AG04450 (cell line): Measurements from ENCODE around the gene RAB11FIP4. TPM values are rescaled to one million over a fixed set of nuclear protein-coding genes. Genes with fewer than 3 reads are reported as not detected.

Experiments used
- CTCF ChIA-PET: fragments of 300-600, 350-600 bp; formaldehyde crosslinking; extraction: SDS; loops from one replicate; lab custom pipeline; 2022; ENCODE audit warnings: antibody characterized with exemption, inconsistent platforms; lab: Charles Lee
- POLR2A ChIA-PET: fragments of 350-600 bp; formaldehyde crosslinking; extraction: SDS; loops from one replicate; lab custom pipeline; 2021; ENCODE audit warnings: antibody characterized with exemption, inconsistent platforms; lab: Yijun Ruan, JAX
- DNase-seq: peaks from one replicate; pipeline ENCODE4 v3.0.0-alpha.2; 2011; ENCODE audit warnings: low read depth, low spot score
- H3K27ac ChIP-seq: one replicate; pipeline ENCODE4 v1.5.1; 2012; ENCODE audit warnings: low read depth, low read length, control low read depth
- H3K27me3 ChIP-seq: one replicate; pipeline ENCODE4 v1.6.0; 2012; ENCODE audit warnings: low read length; ENCODE audit not compliant: control insufficient read depth, insufficient read depth
- H3K4me3 ChIP-seq: 2 replicates; pipeline ENCODE4 v1.5.1; 2011; ENCODE audit warnings: mild to moderate bottlenecking, low read depth, low read length, control low read depth
- H3K9me3 ChIP-seq: 2 replicates; pipeline ENCODE4 v1.5.1; 2012; ENCODE audit warnings: low read length; ENCODE audit not compliant: control insufficient read depth, insufficient read depth
- polyA plus RNA-seq: library from polyadenylated mRNA; depleted of rRNA; stranded (reverse); fragments of >200 nt; gene quantifications from 2 replicates; pipeline ENCODE4 v1.2.3, GENCODE V29; 2011
- TF ChIP-seq, protein P1 (sequence below): IDR thresholded peaks from 2 replicates; pipeline ENCODE4 v1.5.1; 2011; ENCODE audit warnings: low read depth, low read length, control low read depth, inconsistent platforms

Gene RAB11FIP4
- polyA plus RNA-seq, 1 experiment = 0.58 TPM

DNA sequence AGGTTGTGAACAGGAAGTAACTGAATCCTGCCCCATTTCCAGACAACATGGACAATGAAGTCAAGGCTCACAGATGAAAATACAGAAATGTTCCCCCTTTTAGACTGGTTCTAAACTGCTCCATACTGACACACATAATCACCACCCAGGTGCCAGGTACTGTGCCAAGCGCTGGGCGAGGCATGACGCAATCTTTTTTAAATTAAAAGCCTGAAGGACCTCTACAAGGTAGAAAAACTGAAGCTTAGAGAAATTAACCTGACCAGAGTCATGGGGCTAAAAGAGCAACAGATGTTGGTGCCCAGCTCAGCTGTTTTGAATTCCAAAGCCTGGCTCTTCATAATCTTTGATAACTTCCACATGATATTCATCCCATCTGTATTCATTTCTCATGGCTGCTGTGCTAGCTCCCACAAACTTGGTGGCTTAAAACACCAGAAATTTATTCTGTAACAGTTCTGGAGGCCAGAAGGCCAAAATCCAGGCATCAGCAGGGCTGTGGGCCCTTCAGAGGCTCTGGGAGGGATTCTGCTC lies 4.9 kb upstream of the RAB11FIP4 start:
- Histone ChIP-seq H3K4me3 (no peak overlapping the region), H3K27ac (no peak overlapping the region), H3K9me3 (no peaks in the 10 kb centered on the region), H3K27me3 (peaks cover 12% of the 10 kb centered on the region)
- no peak for DNase-seq
- ChIA-PET CTCF (no interaction called here), POLR2A (no interaction called here)
- TF ChIP-seq, protein P1, sequence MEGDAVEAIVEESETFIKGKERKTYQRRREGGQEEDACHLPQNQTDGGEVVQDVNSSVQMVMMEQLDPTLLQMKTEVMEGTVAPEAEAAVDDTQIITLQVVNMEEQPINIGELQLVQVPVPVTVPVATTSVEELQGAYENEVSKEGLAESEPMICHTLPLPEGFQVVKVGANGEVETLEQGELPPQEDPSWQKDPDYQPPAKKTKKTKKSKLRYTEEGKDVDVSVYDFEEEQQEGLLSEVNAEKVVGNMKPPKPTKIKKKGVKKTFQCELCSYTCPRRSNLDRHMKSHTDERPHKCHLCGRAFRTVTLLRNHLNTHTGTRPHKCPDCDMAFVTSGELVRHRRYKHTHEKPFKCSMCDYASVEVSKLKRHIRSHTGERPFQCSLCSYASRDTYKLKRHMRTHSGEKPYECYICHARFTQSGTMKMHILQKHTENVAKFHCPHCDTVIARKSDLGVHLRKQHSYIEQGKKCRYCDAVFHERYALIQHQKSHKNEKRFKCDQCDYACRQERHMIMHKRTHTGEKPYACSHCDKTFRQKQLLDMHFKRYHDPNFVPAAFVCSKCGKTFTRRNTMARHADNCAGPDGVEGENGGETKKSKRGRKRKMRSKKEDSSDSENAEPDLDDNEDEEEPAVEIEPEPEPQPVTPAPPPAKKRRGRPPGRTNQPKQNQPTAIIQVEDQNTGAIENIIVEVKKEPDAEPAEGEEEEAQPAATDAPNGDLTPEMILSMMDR = no peak

DNA sequence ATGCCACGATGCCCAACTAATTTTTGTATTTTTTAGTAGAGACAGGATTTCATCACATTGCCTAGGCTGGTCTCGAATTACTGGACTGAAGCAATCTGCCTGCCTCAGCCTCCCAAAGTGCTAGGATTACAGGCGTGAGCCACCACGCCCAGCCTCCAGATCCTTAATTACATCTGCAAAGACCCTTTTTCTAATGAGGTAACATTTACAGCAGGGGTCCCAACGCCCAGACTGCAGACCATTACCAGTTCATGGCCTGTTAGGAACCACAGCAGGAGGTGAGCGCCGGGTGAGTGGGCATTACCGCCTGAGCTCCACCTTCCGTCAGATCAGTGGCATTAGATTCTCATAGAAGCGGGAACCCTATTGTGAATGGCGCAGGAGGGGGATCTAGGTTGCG lies 4.0 kb upstream of the RAB11FIP4 start:
- ChIA-PET CTCF (no interaction called here), POLR2A (no interaction called here)
- TF ChIP-seq, protein P1 = no peak
- H3K27me3 ChIP-seq = peaks cover 17% of the 10 kb centered on the region
- H3K4me3 ChIP-seq = no peak overlapping the region
- H3K9me3 ChIP-seq = no peaks in the 10 kb centered on the region
- H3K27ac ChIP-seq = no peak overlapping the region
- no peak for DNase-seq

DNA sequence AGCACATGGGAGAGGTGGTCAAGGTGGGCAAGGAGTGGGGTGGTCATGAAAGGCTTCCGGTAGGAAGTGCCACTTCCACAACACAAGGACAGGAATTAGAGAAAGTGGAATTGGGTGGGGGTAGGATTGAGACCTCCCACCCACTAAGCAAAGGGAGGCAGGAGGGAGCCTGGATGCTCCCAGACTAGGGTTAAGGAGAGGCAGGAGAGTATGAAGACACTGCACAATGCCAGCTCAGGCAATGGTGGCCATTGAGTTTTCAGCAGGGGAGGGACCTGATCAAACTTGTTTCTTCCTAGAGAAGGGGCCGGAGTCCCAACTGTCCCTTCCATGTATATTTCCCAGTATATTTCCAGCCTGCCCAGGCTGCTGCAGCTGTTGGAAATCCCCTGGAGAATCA lies 3.1 kb upstream of the RAB11FIP4 start:
- TF ChIP-seq, protein P1 = no peak
- peaks cover 26% of the 10 kb centered on the region for H3K27me3 ChIP-seq
- no peak overlapping the region for H3K27ac ChIP-seq
- no peak for DNase-seq
- POLR2A ChIA-PET = no interaction called here
- H3K9me3 ChIP-seq = no peaks in the 10 kb centered on the region
- H3K4me3 ChIP-seq = no peak overlapping the region
- CTCF ChIA-PET = interaction anchor here (1.0 to 1.4 kb wide), 2 partner anchors 134 to 137 kb away, joined by 4 to 5 read pairs; no protein-coding TSS in a partner anchor

DNA sequence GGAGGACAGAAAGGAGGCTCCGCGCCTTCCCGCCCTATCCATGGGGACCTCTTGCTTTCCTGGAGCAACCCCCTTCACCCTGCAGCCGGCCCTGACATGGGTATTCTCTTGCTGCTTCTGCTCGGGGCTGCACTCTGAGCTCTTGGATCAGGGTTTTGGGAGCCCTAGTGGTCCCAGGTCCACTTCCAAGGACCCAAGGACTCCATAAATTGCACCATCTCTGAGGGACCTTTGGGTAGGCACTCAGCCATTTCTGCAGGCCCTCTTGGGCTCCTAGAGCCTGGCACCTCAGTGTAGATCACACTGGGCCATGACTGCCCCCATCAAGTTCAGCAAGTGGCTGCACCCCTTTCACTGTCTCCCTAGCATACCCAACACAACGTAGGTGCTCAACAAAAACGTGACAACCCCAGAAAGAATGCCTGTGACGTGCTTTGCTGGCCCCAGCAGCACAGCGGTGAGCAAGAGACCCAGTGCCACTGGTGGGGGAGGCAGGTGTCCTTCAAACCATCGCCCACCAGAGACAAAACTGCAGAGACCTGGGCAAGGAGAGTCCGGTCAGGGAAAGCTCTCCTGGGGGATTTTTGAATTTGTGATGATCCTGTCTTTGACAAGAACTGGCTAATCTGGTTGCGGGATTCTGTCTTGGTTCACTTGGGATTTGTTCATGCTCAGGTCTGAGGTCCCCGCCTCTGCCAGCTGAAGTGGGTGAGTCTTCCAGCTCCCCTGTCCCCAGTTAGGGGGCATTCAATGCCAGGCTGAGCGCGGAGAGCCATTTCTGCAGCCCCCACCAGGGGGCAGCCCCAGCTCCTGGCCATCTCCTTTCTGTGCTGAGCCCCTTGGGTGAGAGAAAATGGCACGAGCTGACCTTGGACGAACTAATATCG lies 2.5 kb upstream of the RAB11FIP4 start:
- POLR2A ChIA-PET = no interaction called here
- TF ChIP-seq, protein P1 = peak; percentile 73
- Histone ChIP-seq H3K27ac (no peak overlapping the region), H3K4me3 (no peak overlapping the region), H3K27me3 (peaks cover 31% of the 10 kb centered on the region), H3K9me3 (no peaks in the 10 kb centered on the region)
- CTCF ChIA-PET = interaction anchor here (0.8 to 1.4 kb wide), 9 partner anchors 15 to 454 kb away, joined by 3 to 5 read pairs (median 4); no protein-coding TSS in a partner anchor
- no peak for DNase-seq
